ENCODE measurements around the gene ARAP3. TPM values are rescaled to one million over a fixed set of nuclear protein-coding genes. Genes with fewer than 3 reads are reported as not detected.
"Not testable (repeated sequence)": the region's sequence is repeated elsewhere in the genome, so short reads cannot be mapped to it uniquely, and the experiment has no call there.

ARAP3 gene
- total RNA-seq, 1 donor from 2014 or later: 10.9 TPM

DNA sequence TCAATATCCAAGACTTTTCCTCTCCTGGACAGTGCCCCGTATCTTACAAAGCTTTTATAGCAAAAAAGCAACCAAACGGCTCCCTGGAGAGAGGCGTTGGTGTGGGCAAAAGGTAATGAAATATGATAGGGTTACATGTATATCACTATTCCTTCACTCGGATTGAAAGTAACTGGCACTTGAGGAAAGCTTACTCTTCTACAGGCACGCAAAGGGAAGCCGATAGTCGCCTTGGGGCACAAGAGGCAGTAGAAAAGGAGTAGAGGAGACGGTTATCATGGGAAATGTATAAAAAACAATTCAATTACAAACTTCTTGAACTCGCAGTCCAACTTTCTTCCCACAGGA lies 64.4 kb downstream of the ARAP3 start:
- DNase-seq: no peak

DNA sequence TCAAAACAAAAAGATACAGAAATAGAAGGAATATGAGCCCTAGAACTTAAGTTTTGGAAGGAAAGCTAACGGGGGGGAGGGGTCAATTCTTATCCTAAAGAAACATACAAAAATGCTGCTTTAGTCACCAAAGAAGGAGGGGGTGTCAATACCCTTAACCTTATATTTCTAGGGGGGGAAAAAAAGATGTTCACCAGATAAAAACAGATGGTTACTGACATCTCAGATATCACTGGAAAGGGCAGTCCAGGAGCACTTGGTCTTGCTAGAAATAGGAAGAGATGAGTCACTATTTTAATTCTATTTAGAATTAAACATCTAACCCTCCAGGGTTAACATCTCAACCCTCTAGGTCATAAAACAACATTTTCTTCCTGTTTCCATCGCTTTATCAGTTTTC lies 64.9 kb downstream of the ARAP3 start:
- no peak for DNase-seq

DNA sequence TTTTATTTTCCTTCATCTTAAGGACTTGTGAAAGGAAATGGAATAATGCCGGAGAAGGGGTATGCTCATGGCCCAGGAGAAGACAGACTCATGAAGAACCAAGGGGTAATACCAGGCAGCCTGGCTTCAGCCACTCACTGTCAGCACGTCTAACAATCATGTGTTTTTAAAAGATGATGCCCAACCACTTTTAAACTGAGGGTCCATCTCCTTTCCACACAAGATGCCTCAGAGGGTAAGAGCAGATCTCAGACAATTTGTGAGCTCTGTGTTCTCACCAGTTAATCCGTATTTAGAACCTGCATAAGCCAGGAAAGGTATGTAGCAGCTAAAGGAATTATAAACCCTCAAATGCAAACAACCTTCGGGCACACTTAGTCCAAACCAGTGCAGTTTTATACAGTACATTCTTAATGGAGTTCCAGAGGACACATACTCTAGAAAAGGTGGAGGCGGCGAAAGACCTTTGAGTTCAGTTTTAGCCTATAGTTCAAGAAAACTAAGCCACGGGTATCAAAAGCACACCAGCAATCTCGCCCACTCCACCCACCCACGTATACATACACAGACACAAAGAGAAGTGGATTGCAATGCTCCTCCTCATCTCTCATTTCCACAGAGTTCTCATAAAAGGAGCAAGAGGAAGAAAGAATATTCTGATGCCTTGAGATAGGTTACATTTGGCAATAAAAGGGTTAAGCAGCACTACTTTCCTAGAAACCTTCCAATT lies 65.9 kb downstream of the ARAP3 start:
- DNase-seq: no peak

DNA sequence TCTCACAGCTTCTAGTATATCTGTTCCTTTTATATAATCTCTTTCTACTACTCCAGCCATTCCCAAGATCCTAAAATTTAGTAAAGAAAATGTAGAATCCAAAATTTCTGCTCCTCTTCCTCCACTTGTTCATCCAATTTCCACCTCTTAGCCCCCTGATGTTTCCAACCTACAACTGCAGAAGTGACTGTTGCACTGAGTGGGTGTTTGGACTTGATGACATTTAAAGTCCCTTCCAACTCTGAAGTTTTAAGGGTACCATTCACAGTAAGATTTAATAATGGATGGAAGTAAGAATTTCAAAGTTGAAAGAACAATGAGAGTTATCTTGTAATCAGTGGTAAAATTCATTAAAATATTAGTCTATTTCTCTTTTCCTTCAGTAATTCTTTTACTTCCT lies 68.7 kb downstream of the ARAP3 start:
- no peak for DNase-seq

DNA sequence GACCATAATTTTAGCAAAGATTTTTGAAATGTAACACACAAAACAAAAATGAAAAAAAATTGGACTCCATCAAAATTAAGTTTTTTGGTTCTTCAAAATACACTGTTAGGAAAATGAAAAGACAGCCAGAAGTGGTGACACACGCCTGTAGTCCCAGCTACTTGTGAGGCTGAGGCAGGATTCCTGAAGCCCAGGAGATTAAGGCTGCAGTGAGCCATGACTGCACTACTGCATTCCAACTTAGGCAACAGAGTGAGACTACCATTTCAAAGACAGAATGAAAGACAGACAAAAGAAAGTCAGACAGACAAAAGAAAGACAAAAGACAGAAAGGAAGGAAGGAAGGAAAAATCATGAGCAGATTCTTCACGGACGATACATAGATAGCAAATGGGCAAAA lies 70.7 kb downstream of the ARAP3 start:
- no peak for DNase-seq

DNA sequence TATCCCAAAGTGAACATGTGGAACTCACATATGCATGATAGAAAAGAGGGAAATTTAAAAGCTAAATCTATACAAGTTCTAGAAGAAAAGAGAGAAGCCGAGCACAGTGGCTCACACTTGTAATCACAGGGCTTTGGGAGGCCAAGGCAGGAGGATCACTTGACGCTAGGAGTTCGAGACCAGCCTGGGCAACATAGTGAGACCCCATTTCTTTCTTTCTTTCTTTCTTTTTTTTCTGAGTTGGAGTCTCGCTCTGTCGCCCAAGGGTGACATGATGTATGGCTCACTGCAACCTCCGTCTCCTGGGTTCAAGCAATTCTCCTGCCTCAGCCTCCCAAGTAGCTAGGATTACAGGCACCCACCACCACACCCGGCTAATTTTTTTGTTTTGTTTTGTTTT lies 72.1 kb downstream of the ARAP3 start:
- not testable (repeated sequence) for DNase-seq

DNA sequence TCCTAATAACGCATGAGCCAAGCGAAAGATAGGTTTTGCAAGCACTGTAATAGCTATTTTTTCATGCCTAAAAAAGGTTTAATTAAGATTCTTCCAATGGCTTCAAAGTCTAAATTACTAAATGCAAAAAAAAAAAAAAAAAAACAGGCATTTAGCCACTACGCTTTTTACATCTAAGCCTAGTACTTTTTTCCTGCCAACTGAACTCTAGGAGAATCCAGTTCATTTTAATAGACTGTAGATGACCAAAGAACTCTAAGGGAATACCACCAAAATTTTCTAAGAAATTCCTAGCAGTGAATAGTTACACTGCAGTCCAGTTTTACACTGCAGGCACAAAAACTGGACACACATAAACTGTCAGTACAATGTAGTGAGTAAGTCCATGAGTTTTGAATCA lies 73.0 kb downstream of the ARAP3 start:
- DNase-seq: no peak

DNA sequence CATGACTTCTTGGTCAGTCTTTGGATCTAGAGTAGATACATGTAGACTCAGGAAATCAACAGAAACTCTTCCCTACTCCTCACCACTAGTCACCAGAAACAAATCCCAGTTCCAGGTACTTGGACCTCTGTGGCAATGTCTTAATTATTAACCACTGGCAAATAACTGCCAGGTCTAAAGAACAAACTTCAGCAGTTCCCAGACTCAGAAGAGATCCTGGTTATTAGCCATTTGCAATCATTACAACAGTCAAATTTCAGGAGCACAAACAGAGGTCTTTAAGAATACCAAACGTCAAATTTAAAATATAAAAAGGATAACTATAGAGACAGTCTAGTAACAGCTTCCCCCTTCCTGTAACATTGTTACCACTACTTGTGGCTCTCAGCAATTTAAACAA lies 73.5 kb downstream of the ARAP3 start:
- DNase-seq: no peak

DNA sequence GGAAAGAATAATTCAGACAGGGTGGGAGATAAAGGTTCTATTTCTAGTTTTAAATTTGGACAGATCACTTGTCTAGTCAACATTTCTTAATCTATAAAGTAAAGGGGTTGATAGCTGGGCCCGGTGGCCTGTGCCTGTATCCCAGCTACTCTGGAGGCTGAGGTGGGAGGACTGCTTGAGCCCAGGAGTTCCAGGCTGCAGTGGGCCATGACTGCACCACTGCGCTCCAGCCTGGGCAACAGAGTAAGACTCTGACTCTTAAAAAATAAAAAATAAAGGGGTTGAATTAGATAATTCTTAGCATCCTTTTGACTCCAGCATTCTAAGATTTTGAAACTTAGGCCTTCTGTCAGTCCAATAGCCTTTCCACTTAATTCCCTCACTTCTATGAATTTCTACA lies 74.0 kb downstream of the ARAP3 start:
- no peak for DNase-seq

DNA sequence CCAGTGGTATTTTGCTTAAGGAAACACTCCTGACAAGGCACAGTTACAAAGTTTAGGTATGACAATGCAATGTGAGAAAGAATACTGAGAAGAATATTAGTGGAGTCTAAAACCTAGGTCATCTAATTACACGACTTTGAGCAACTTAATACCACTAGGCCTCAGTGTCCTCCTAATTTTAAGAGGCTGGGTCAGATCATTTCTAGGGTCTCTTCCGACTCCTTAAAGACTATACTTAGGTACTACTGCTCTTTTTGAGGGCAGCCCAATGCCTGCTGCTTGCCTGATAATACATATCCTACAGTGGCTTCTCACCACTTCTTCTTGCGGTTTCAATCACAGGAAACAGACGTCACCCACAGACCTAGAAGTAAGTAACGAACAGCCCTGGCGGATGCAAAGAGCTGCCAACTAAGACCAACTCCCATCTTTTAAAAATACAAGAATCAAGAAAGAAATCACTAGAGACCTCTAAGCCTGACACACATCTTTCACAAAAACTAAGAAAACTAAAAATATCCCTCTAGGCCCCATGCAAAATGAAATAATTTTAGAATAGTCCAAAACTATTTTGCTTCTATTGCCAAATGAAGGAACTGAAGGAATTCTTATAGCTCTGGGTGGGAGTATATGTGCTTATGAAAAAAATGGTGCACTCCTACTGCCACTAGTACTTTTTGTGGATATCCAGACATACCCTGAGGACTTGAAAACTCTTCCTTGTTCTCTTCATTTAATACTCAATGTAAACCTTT lies 76.3 kb downstream of the ARAP3 start:
- DNase-seq: no peak

DNA sequence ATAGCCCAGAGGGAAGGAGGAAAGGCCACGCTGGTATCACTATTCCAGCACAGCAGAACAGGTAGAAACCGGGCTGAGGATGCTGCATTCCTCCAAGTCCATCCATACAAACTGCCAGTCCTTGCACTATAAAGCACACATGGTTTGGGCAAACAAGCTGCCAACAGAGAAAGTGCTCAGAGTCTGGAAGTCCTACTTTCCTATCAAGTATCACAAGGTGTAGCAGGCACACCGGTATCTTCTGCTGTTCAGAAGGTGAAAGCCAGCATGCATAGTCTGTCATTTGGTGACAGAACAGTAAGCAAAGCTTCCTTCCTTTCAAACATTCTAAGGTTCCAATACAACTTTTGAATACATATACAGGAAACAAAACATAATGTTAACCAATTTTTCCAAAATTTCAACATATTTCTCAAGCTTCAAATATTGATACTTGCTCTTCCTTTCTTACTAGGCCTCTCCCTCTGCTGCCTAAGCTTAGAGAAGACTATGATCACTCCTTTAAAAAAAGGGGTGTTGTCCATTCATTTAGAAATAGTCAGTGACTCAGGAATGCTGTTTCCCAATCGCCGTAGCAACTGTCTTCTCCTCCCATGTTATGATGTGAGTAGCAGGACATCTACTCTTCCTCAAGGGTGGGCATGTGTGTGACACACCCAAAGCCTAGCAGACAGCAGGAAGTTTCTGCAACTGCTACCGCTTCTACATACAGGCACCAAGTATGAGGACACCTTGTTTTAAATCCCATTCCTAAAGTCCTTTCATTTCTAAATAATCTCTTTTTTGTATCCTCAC lies 77.9 kb downstream of the ARAP3 start:
- DNase-seq: peak; percentile 60

Other genes with a start within 250 kb of the ARAP3 start
- 104 TPM for gene PCDHGC3, start 206.3 kb downstream of the ARAP3 start, total RNA-seq
- gene PCDHGC4, start 197.2 kb downstream of the ARAP3 start, total RNA-seq: 7.9 TPM
- gene PCDHGC5, start 193.1 kb downstream of the ARAP3 start, total RNA-seq: 3.1 TPM
- gene DIAPH1, start 63.2 kb downstream of the ARAP3 start, total RNA-seq: 33.2 TPM
- 33.2 TPM for gene HDAC3, start 45.4 kb downstream of the ARAP3 start, total RNA-seq
- gene RELL2, start 45.2 kb downstream of the ARAP3 start, total RNA-seq: 0.82 TPM
- 10.1 TPM for gene FCHSD1, start 30.8 kb downstream of the ARAP3 start, total RNA-seq
- 24.0 TPM for gene PCDH1, start 196.2 kb upstream of the ARAP3 start, total RNA-seq
- gene DELE1, start 241.6 kb upstream of the ARAP3 start, total RNA-seq: 61.7 TPM